ENCODE data around the gene CFAP410.

DNA sequence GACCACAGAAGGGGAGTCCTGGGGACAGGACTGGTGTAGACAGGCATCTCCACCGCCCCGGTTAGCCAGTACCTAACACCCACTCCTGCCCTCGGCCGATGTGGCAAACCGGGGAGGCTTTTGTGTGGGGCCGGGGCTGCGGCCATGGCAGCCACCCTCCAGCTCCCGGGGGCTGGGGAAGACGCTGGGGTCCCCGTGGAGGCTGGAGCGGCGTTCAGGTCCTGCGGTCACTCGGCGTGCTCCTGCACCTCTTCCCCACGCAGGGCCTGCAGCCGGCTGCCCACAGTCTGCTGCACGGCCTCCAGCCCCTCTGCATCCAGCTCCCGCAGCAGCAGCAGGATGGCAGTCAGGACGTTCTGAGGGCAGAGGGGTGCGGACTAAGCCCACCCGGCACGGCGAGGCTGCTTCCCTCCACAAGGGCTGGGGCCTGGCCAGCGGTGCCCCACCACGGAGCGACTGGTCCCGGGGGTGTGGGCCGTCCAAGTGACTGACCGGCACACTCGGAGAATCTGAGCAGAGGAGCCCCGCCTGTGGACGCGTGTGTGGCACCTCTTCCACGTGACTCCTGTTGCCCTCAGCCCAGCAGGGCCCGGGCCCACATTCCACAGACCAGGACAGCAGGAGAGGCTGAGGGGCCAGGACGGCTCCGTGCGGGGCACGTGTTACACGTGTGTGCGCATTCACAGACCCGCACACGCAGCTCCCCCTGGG lies 9.1 kb downstream of the CFAP410 start:
- TF ChIP-seq, protein P1, sequence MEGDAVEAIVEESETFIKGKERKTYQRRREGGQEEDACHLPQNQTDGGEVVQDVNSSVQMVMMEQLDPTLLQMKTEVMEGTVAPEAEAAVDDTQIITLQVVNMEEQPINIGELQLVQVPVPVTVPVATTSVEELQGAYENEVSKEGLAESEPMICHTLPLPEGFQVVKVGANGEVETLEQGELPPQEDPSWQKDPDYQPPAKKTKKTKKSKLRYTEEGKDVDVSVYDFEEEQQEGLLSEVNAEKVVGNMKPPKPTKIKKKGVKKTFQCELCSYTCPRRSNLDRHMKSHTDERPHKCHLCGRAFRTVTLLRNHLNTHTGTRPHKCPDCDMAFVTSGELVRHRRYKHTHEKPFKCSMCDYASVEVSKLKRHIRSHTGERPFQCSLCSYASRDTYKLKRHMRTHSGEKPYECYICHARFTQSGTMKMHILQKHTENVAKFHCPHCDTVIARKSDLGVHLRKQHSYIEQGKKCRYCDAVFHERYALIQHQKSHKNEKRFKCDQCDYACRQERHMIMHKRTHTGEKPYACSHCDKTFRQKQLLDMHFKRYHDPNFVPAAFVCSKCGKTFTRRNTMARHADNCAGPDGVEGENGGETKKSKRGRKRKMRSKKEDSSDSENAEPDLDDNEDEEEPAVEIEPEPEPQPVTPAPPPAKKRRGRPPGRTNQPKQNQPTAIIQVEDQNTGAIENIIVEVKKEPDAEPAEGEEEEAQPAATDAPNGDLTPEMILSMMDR (IDR thresholded peaks at IDR 0.05; ENCODE audit: insufficient read depth, low read length), result no peak
- TF ChIP-seq POLR2AphosphoS5 (IDR thresholded peaks at IDR 0.05; ENCODE audit: low read depth) (no peak; the same call in 1 of the 2 replicates), GABPA (IDR thresholded peaks at IDR 0.05; ENCODE audit: low read depth) (no peak), SPI1 (IDR thresholded peaks at IDR 0.05; ENCODE audit: borderline replicate concordance, low read depth) (no peak)
- TF ChIP-seq, protein P2, sequence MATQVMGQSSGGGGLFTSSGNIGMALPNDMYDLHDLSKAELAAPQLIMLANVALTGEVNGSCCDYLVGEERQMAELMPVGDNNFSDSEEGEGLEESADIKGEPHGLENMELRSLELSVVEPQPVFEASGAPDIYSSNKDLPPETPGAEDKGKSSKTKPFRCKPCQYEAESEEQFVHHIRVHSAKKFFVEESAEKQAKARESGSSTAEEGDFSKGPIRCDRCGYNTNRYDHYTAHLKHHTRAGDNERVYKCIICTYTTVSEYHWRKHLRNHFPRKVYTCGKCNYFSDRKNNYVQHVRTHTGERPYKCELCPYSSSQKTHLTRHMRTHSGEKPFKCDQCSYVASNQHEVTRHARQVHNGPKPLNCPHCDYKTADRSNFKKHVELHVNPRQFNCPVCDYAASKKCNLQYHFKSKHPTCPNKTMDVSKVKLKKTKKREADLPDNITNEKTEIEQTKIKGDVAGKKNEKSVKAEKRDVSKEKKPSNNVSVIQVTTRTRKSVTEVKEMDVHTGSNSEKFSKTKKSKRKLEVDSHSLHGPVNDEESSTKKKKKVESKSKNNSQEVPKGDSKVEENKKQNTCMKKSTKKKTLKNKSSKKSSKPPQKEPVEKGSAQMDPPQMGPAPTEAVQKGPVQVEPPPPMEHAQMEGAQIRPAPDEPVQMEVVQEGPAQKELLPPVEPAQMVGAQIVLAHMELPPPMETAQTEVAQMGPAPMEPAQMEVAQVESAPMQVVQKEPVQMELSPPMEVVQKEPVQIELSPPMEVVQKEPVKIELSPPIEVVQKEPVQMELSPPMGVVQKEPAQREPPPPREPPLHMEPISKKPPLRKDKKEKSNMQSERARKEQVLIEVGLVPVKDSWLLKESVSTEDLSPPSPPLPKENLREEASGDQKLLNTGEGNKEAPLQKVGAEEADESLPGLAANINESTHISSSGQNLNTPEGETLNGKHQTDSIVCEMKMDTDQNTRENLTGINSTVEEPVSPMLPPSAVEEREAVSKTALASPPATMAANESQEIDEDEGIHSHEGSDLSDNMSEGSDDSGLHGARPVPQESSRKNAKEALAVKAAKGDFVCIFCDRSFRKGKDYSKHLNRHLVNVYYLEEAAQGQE (IDR thresholded peaks at IDR 0.05; ENCODE audit: insufficient replicate concordance, low read depth), result no peak

All from HL-60 (cell line).